T-cell (primary cell): Measurements from ENCODE around the gene FAM89B. TPM values are rescaled to one million over a fixed set of nuclear protein-coding genes. Genes with fewer than 3 reads are reported as not detected.

Experiments
- ATAC-seq, 4 experiments: fragments of 200-7000 bp in 3 of 4; fragments of 150-1000 bp in 1 of 4; cut with Tn5 transposase; replicated peaks in 1 of 4; 1 replicate in 3 of 4; 2 replicates in 1 of 4; pipeline ENCODE4 v1.10.0; 2021; ENCODE audit warnings: moderate library complexity in 3 of 4, mild to moderate bottlenecking in 2 of 4, moderate number of reproducible peaks in 1 of 4
- CTCF ChIA-PET, 2 donors: fragments of 300-600 bp; sonication (Branson Sonifier 250); formaldehyde crosslinking; loops; one replicate each; lab custom pipeline; 2022; ENCODE audit warnings: antibody characterized with exemption in 2 of 2; lab: Charles Lee
- POLR2A ChIA-PET, 2 donors: fragments of 300-600 bp; sonication (Branson Sonifier 250); formaldehyde crosslinking; loops; one replicate each; lab custom pipeline; 2022; ENCODE audit warnings: antibody characterized with exemption in 2 of 2; lab: Charles Lee
- DNase-seq, 35 experiments: peaks; one replicate each; pipeline versions ENCODE4 v3.0.0 to v3.0.0-alpha.2; 2013 to 2023
- H3K27ac ChIP-seq: one replicate; pipeline ENCODE4 v1.5.1; 2013; ENCODE audit warnings: low read length
- H3K27me3 ChIP-seq, 2 experiments: replicated peaks in 1 of 2; 1 replicate in 1 of 2; 2 replicates in 1 of 2; pipeline versions ENCODE4 v1.6.1 to v1.7.0; 2013; ENCODE audit warnings: low read length in 1 of 2, mixed read lengths in 1 of 2; ENCODE audit not compliant: control insufficient read depth in 2 of 2, insufficient read depth in 2 of 2; ENCODE audit errors: extremely low read depth in 1 of 2
- H3K36me3 ChIP-seq, 2 donors: 1 replicate in 1 of 2; 2 replicates in 1 of 2; pipeline versions ENCODE4 v1.6.1 to v1.7.0; 2013; ENCODE audit warnings: low read length in 1 of 2; ENCODE audit not compliant: control insufficient read depth in 2 of 2, insufficient read depth in 1 of 2; ENCODE audit errors: extremely low read depth in 1 of 2
- H3K4me1 ChIP-seq, 2 experiments: 1 replicate in 1 of 2; 2 replicates in 1 of 2; pipeline versions ENCODE4 v1.6.1 to v1.7.0; 2013; ENCODE audit warnings: low read length in 2 of 2, mixed read lengths in 1 of 2; ENCODE audit not compliant: insufficient read depth in 2 of 2, control insufficient read depth in 1 of 2; ENCODE audit errors: extremely low read depth in 1 of 2
- H3K4me3 ChIP-seq, 2 donors: 1 replicate in 1 of 2; 2 replicates in 1 of 2; pipeline versions ENCODE4 v1.5.1 to v1.7.0; 2013; ENCODE audit warnings: mild to moderate bottlenecking in 2 of 2, low read length in 1 of 2, moderate library complexity in 1 of 2; ENCODE audit not compliant: control insufficient read depth in 1 of 2; ENCODE audit errors: extremely low read depth in 1 of 2
- H3K9me3 ChIP-seq: 2 replicates; pipeline ENCODE4 v1.7.0; 2013
- H3K27ac Mint-ChIP-seq, 2 donors: one replicate each; pipeline ENCODE4 v1.8.0; 2020 to 2021; ENCODE audit warnings: mild to moderate bottlenecking in 2 of 2, mixed read lengths in 2 of 2
- H3K27me3 Mint-ChIP-seq, 2 donors: one replicate each; pipeline ENCODE4 v1.8.0; 2021 to 2022; ENCODE audit warnings: mixed read lengths in 2 of 2
- H3K36me3 Mint-ChIP-seq: one replicate; pipeline ENCODE4 v1.8.0; 2021; ENCODE audit warnings: mixed read lengths
- H3K4me1 Mint-ChIP-seq, 3 donors: one replicate each; pipeline ENCODE4 v1.8.0; 2020 to 2022; ENCODE audit warnings: mixed read lengths in 3 of 3, mild to moderate bottlenecking in 1 of 3
- H3K4me3 Mint-ChIP-seq, 3 donors: one replicate each; pipeline ENCODE4 v1.8.0; 2020 to 2022; ENCODE audit warnings: mild to moderate bottlenecking in 3 of 3, mixed read lengths in 3 of 3, moderate library complexity in 3 of 3
- H3K9me3 Mint-ChIP-seq, 3 donors: one replicate each; pipeline ENCODE4 v1.8.0; 2020 to 2022; ENCODE audit warnings: mixed read lengths in 3 of 3
- WGBS: methylation state at CpG from one replicate; pipeline ENCODE4 v1.1.5; 2013; ENCODE audit warnings: missing lambda C conversion rate; ENCODE audit not compliant: insufficient coverage; 5-methylcytosine and 5-hydroxymethylcytosine counted together
- total RNA-seq, 35 experiments: library from RNA in 6 of 35; stranded (reverse) in 6 of 35; fragments of 120-200 nt in 1 of 35; gene quantifications; one replicate each; pipeline versions ENCODE4 v1.2.1 to v1.2.4 and lab custom pipeline; 2013 to 2026

The FAM89B gene
- total RNA-seq, 5 donors from 2014 or later (not counting 1 experiment from before 2014, with no cell fraction given) = 36.3 to 72.9 (median 69.3) TPM

- POLR2A ChIA-PET = interaction anchor here (0.6 to 0.9 kb wide), 6 partner anchors 27 to 175 kb away, joined by 3 to 10 read pairs (median 6); partner anchors contain the start of genes FAM89B (in 1 of the 2) and MALAT1 (in 1 of the 2)
- Histone ChIP-seq H3K4me1 (peaks cover 40 to 63% of the 10 kb centered on the region in 2 experiments), H3K9me3 (no peaks in the 10 kb centered on the region), H3K36me3 (peaks cover 4 to 34% of the 10 kb centered on the region in 2 donors), H3K27me3 (no peaks in the 10 kb centered on the region), H3K4me3 (peak overlapping the region; percentile 78 to 89), H3K27ac (peak overlapping the region; percentile 49)
- Mint-ChIP-seq H3K27me3 (peaks cover 0 to 2% of the 10 kb centered on the region in 2 donors), H3K9me3 (no peaks in the 10 kb centered on the region), H3K4me3 (peak overlapping the region; percentile 73 to 81 (median 79)), H3K36me3 (peaks cover 21% of the 10 kb centered on the region), H3K4me1 (peaks cover 57 to 63% (median 59%) of the 10 kb centered on the region in 3 donors), H3K27ac (peak overlapping the region; percentile 70 to 80)
- WGBS = 55% methylated on average over 23 of the region's 31 CpGs
- CTCF ChIA-PET = interaction anchor here in 1 of 2 donors (0.6 to 1.1 kb wide), 4 partner anchors 15 to 537 kb away, joined by 3 to 7 read pairs (median 4); no protein-coding TSS in a partner anchor
- ATAC-seq (peak; percentile 11 to 30 (median 20)), DNase-seq (peak in 1 of 35 experiments; percentile 45)
These were observed 46.5 kb upstream of the FAM89B start for GRCh38 chr11:65525546-65526480.

GRCh38 chr11:65526744-65527143 is 45.6 kb upstream of the FAM89B start:
- 94% methylated on average over 7 of the region's 8 CpGs for WGBS
- Mint-ChIP-seq H3K4me3 (peak overlapping the region; percentile 47 to 79 (median 73)), H3K27me3 (peaks cover 0 to 2% of the 10 kb centered on the region in 2 donors), H3K36me3 (peaks cover 27% of the 10 kb centered on the region), H3K9me3 (no peaks in the 10 kb centered on the region), H3K4me1 (peaks cover 53 to 61% (median 57%) of the 10 kb centered on the region in 3 donors), H3K27ac (peak overlapping the region in 1 of 2 donors; percentile 31)
- Histone ChIP-seq H3K9me3 (no peaks in the 10 kb centered on the region), H3K36me3 (peaks cover 13 to 43% of the 10 kb centered on the region in 2 donors), H3K4me3 (no peak overlapping the region), H3K4me1 (peaks cover 40 to 61% of the 10 kb centered on the region in 2 experiments), H3K27me3 (no peaks in the 10 kb centered on the region), H3K27ac (no peak overlapping the region)
- ChIA-PET CTCF (no interaction called here), POLR2A (interaction anchor here in 1 of 2 donors (0.7 kb wide), 1 partner anchor 90 kb away, joined by 3 read pairs; no protein-coding TSS in a partner anchor)
- no peak for ATAC-seq
- no peak for DNase-seq

GRCh38 chr11:65528819-65529350 is 43.5 kb upstream of the FAM89B start:
- Histone ChIP-seq H3K27ac (no peak overlapping the region), H3K36me3 (peaks cover 17 to 57% of the 10 kb centered on the region in 2 donors), H3K9me3 (no peaks in the 10 kb centered on the region), H3K4me1 (peaks cover 22 to 44% of the 10 kb centered on the region in 2 experiments), H3K4me3 (no peak overlapping the region), H3K27me3 (no peaks in the 10 kb centered on the region)
- POLR2A ChIA-PET = no interaction called here
- no peak for ATAC-seq
- 97% methylated on average over 4 of the region's 12 CpGs for WGBS
- H3K9me3 Mint-ChIP-seq = no peaks in the 10 kb centered on the region
- H3K27ac Mint-ChIP-seq = peak overlapping the region; percentile 9 to 49
- DNase-seq = no peak
- H3K4me3 Mint-ChIP-seq = no peak overlapping the region
- peaks cover 0 to 2% of the 10 kb centered on the region in 2 donors for H3K27me3 Mint-ChIP-seq
- H3K4me1 Mint-ChIP-seq = peaks cover 32 to 43% (median 40%) of the 10 kb centered on the region in 3 donors
- CTCF ChIA-PET = no interaction called here
- H3K36me3 Mint-ChIP-seq = peaks cover 31% of the 10 kb centered on the region

- Mint-ChIP-seq H3K27me3 (no peaks in the 10 kb centered on the region), H3K27ac (peak overlapping the region; percentile 74), H3K4me3 (no peak overlapping the region), H3K36me3 (peaks cover 31% of the 10 kb centered on the region), H3K4me1 (peaks cover 25 to 35% (median 32%) of the 10 kb centered on the region in 3 donors), H3K9me3 (no peaks in the 10 kb centered on the region)
- ATAC-seq = no peak
- peaks cover 15 to 36% of the 10 kb centered on the region in 2 experiments for H3K4me1 ChIP-seq
- 93% methylated on average over 4 of the region's 10 CpGs for WGBS
- ChIA-PET POLR2A (interaction anchor here in 1 of 2 donors (0.5 kb wide), 1 partner anchor 37 kb away, joined by 8 read pairs; no protein-coding TSS in a partner anchor), CTCF (interaction anchor here in 1 of 2 donors (0.5 kb wide), 1 partner anchor 379 kb away, joined by 3 read pairs; no protein-coding TSS in a partner anchor)
- no peaks in the 10 kb centered on the region for H3K27me3 ChIP-seq
- no peaks in the 10 kb centered on the region for H3K9me3 ChIP-seq
- peaks cover 17 to 61% of the 10 kb centered on the region in 2 donors for H3K36me3 ChIP-seq
- no peak for DNase-seq
- no peak overlapping the region for H3K4me3 ChIP-seq
- H3K27ac ChIP-seq = peak overlapping the region; percentile 47
These were observed 42.7 kb upstream of the FAM89B start for GRCh38 chr11:65529475-65530156.

GRCh38 chr11:65530157-65530496 is 42.2 kb upstream of the FAM89B start:
- H3K4me1 Mint-ChIP-seq = peaks cover 23 to 35% (median 32%) of the 10 kb centered on the region in 3 donors
- no peak overlapping the region for H3K4me3 Mint-ChIP-seq
- ChIA-PET CTCF (no interaction called here), POLR2A (interaction anchor here in 1 of 2 donors (0.5 kb wide), 1 partner anchor 36 kb away, joined by 8 read pairs; no protein-coding TSS in a partner anchor)
- no peaks in the 10 kb centered on the region for H3K9me3 Mint-ChIP-seq
- H3K27ac Mint-ChIP-seq = peak overlapping the region; percentile 74
- Histone ChIP-seq H3K36me3 (peaks cover 19 to 61% of the 10 kb centered on the region in 2 donors), H3K9me3 (no peaks in the 10 kb centered on the region), H3K4me3 (no peak overlapping the region), H3K4me1 (peaks cover 15 to 36% of the 10 kb centered on the region in 2 experiments), H3K27me3 (no peaks in the 10 kb centered on the region), H3K27ac (peak overlapping the region; percentile 47)
- ATAC-seq (peak; percentile 39 to 76 (median 56)), DNase-seq (peak in 9 of 35 experiments; percentile 26 to 60 (median 47))
- WGBS = 64% methylated on average over 5 of the region's 5 CpGs
- peaks cover 31% of the 10 kb centered on the region for H3K36me3 Mint-ChIP-seq
- H3K27me3 Mint-ChIP-seq = no peaks in the 10 kb centered on the region
